Right lobe of liver (tissue), 6 donors: ENCODE data around the gene PRDM4. TPM values are rescaled to one million over a fixed set of nuclear protein-coding genes. Genes with fewer than 3 reads are reported as not detected.

Source experiments
- ATAC-seq, 4 donors: fragments of 200-7000 bp; cut with Tn5 transposase; one replicate each; pipeline ENCODE4 v1.9.1; 2020; ENCODE audit warnings: mild to moderate bottlenecking in 4 of 4, moderate library complexity in 4 of 4
- DNase-seq, 3 donors: peaks; one replicate each; pipeline ENCODE4 v3.0.0-alpha.2; 2020
- H3K27ac ChIP-seq, 3 donors: fragments of 200-600 bp; one replicate each; pipeline ENCODE4 v1.8.0; 2022
- H3K27me3 ChIP-seq, 2 donors: fragments of 200-600 bp; one replicate each; pipeline ENCODE4 v1.8.0; 2022
- H3K36me3 ChIP-seq, 4 donors: fragments of 200-600 bp; sonication (generic) in 1 of 4; one replicate each; pipeline versions ENCODE4 v1.5.1 to v1.8.0; 2017 to 2022; ENCODE audit warnings: control low read depth in 1 of 4
- H3K4me1 ChIP-seq, 4 donors: fragments of 200-600 bp; sonication (generic) in 1 of 4; one replicate each; pipeline versions ENCODE4 v1.5.1 to v1.8.0; 2017 to 2022; ENCODE audit warnings: control low read depth in 1 of 4
- H3K4me3 ChIP-seq, 3 donors: fragments of 200-600 bp; one replicate each; pipeline ENCODE4 v1.8.0; 2022
- H3K9me3 ChIP-seq, 4 donors: fragments of 200-600 bp; sonication (generic) in 1 of 4; one replicate each; pipeline versions ENCODE4 v1.5.1 to v1.8.0; 2017 to 2022; ENCODE audit warnings: control low read depth in 1 of 4
- CTCF ChIP-seq, 4 donors: fragments of 200-600 bp in 3 of 4; fragments of 450-650 bp in 1 of 4; IDR thresholded peaks; one replicate each; pipeline versions ENCODE4 v1.5.1 to v1.8.0; 2016 to 2022; ENCODE audit warnings: antibody characterized with exemption in 4 of 4, mild to moderate bottlenecking in 2 of 4
- POLR2A ChIP-seq: fragments of 450-650 bp; IDR thresholded peaks from one replicate; pipeline ENCODE4 v1.6.1; 2017; ENCODE audit warnings: antibody characterized with exemption, mild to moderate bottlenecking
- WGBS: methylation state at CpG from one replicate; pipeline ENCODE4 v1.1.6; 2018; ENCODE audit warnings: low coverage, low lambda C conversion rate; ENCODE audit not compliant: insufficient coverage; ENCODE audit errors: missing lambda C conversion rate; 5-methylcytosine and 5-hydroxymethylcytosine counted together
- intact Hi-C, 2 donors: fragments of 100-400 bp; cut with DNase I; formaldehyde crosslinking; loops; one replicate each; pipeline versions ENCODE4 v1.11.2 to v1.14.1; 2022
- total RNA-seq, 6 experiments: library from RNA; depleted of rRNA in 2 of 6; stranded (reverse); fragments of >200 nt in 2 of 6; fragmentation: NEBNext Ultra II Directional in 3 of 6; extraction: Animal tissue kit (Norgen Biotek cat#: 25700) in 3 of 6; gene quantifications; one replicate each; pipeline versions ENCODE4 v1.1.0 to v1.2.4, GENCODE V29; 2016 to 2023
- donor health status: DM: no; HTN: yes; CAD: no.
- donor health status: DM: no; HTN: no; CAD: no.
- donor health status: DM: no; HTN: no; CAD: no.
- donor health status: DM: no; HTN: yes; CAD: no.
- donor health status: DM: no; HTN: yes; CAD: no.

The PRDM4 gene
- total RNA-seq, 6 experiments from 2014 or later, result 5.9 to 8.2 (median 7.1) TPM

DNA sequence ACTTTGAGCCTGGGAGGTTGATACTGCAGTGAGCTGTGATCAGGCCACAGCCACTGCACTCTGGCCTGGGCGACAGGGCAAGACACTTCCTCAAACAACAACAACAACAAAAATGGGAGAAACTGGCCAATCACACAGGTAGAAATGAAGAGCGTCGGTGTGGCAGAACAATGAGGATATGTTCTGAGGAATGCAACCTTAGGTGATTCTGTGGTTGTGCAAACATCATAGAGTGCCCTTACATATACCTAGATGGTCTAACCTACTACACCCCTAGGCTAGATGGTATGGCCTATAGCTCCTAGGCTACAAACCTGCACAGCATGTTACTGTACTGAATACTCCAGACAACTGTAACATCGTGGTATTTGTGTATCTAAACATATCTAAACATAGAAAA, 3.7 kb upstream of the PRDM4 start:
- H3K4me3 ChIP-seq, result no peak overlapping the region
- 65% methylated on average over 4 of the region's 4 CpGs for WGBS
- intact Hi-C loops, result loop anchor here in 1 of 2 donors (10.0 kb wide), 1 partner anchor 70 kb away; no protein-coding TSS in a partner anchor
- H3K27ac ChIP-seq, result no peak overlapping the region
- DNase-seq (no peak), ATAC-seq (no peak)
- no peaks in the 10 kb centered on the region for H3K27me3 ChIP-seq
- TF ChIP-seq CTCF (IDR thresholded peaks at IDR 0.05) (no peak), POLR2A (no peak)
- H3K4me1 ChIP-seq, result peaks cover 0 to 5% (median under 1%) of the 10 kb centered on the region in 4 donors
- H3K36me3 ChIP-seq, result no peaks in the 10 kb centered on the region
- no peaks in the 10 kb centered on the region for H3K9me3 ChIP-seq

GRCh38 chr12:107762874-107763273, 1.9 kb upstream of the PRDM4 start:
- no peak for TF ChIP-seq POLR2A
- no peak for TF ChIP-seq CTCF (IDR thresholded peaks at IDR 0.05)
- 90% methylated on average over 1 of the region's 1 CpG for WGBS

DNA sequence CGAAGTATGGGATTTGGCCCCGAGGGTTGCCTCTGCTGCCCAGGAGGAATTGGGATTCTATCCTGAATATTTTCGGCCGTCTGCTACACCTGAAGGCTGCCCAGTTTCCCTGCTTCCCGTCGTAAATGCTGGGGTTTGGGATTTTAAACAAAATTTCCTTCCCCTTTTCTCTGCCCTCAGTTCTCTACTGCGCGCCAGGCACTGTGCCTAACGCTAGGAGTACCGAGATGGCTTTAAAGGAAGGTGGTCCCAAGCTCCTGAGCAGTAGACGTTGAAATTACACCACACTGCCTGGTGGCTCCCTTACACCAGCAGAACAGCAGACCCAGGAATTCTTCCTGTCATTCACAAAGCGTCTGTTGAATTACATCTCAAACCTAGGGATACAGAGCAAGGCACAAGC, 566 bp upstream of the PRDM4 start:
- peak in 3 of 4 donors; percentile 2 to 8 (median 2) for ATAC-seq
- no peak for TF ChIP-seq POLR2A
- TF ChIP-seq CTCF (IDR thresholded peaks at IDR 0.05), result no peak

More at GRCh38 chr12:107762874-107763273, 1.9 kb upstream of the PRDM4 start:
- Histone ChIP-seq H3K36me3 (no peaks in the 10 kb centered on the region), H3K9me3 (no peaks in the 10 kb centered on the region), H3K4me1 (peaks cover 0 to 18% (median 5%) of the 10 kb centered on the region in 4 donors), H3K4me3 (no peak overlapping the region), H3K27ac (no peak overlapping the region), H3K27me3 (no peaks in the 10 kb centered on the region)
- ATAC-seq, result no peak
- intact Hi-C loops, result loop anchor here in 1 of 2 donors (10.0 kb wide), 1 partner anchor 68 kb away; no protein-coding TSS in a partner anchor
- DNase-seq, result no peak

GRCh38 chr12:107760207-107760808, 629 bp downstream of the PRDM4 start:
- Histone ChIP-seq H3K4me1 (peaks cover 0 to 18% (median 5%) of the 10 kb centered on the region in 4 donors), H3K27me3 (no peaks in the 10 kb centered on the region), H3K4me3 (peak overlapping the region; percentile 79 to 82 (median 81)), H3K9me3 (no peaks in the 10 kb centered on the region), H3K27ac (peak overlapping the region in 2 of 3 donors; percentile 39 to 41), H3K36me3 (peaks cover 0 to 24% (median 9%) of the 10 kb centered on the region in 4 donors)
- WGBS, result 2% methylated on average over 27 of the region's 30 CpGs
- ATAC-seq, result peak in 2 of 4 donors; percentile 10 to 12
- intact Hi-C loops, result loop anchor here in 1 of 2 donors (10.0 kb wide), 1 partner anchor 66 kb away; no protein-coding TSS in a partner anchor
- peak; percentile 43 to 65 (median 54) for DNase-seq
- TF ChIP-seq CTCF (IDR thresholded peaks at IDR 0.05), result no peak
- no peak for TF ChIP-seq POLR2A

More for the DNA sequence above, 566 bp upstream of the PRDM4 start:
- Histone ChIP-seq H3K27ac (no peak overlapping the region), H3K27me3 (no peaks in the 10 kb centered on the region), H3K4me1 (peaks cover 0 to 18% (median 5%) of the 10 kb centered on the region in 4 donors), H3K36me3 (peaks cover 0 to 12% (median 2%) of the 10 kb centered on the region in 4 donors), H3K4me3 (peak overlapping the region; percentile 79 to 82 (median 81)), H3K9me3 (no peaks in the 10 kb centered on the region)
- intact Hi-C loops, result loop anchor here in 1 of 2 donors (10.0 kb wide), 1 partner anchor 67 kb away; no protein-coding TSS in a partner anchor
- 2% methylated on average over 10 of the region's 12 CpGs for WGBS
- DNase-seq, result peak in 1 of 3 donors; percentile 20
